Kidney tubule cell (primary cell): ENCODE data around the gene FAM234B.

Experiments used
- DNase-seq: peaks from one replicate; pipeline ENCODE4 v3.0.0-alpha.2; 2018; ENCODE audit warnings: low spot score

FAM234B gene, protein sequence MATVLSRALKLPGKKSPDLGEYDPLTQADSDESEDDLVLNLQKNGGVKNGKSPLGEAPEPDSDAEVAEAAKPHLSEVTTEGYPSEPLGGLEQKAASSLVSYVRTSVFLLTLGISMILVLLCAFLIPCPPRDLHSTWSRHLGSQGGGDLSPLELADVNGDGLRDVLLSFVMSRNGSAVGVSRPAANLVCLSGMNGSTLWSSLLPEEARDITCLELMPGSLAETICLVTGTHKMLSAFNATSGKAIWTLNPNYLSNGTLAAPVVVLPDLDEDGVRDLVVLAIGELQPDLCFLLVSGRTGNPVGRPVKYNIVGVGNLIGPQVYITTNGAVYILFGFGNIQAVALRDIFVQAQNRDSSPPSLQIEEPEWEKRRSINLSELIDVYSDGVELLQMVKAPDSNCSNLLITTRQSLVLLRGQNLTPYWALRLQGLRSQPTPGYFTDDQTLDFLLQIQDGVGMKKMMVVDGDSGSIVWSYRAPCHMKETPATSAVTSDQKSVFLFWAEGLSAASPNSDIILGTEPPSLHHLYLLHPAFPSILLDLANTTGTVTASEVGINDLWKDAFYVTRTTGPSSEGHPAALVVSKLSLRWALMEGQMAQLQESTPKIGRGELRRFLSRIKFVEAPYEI

DNA sequence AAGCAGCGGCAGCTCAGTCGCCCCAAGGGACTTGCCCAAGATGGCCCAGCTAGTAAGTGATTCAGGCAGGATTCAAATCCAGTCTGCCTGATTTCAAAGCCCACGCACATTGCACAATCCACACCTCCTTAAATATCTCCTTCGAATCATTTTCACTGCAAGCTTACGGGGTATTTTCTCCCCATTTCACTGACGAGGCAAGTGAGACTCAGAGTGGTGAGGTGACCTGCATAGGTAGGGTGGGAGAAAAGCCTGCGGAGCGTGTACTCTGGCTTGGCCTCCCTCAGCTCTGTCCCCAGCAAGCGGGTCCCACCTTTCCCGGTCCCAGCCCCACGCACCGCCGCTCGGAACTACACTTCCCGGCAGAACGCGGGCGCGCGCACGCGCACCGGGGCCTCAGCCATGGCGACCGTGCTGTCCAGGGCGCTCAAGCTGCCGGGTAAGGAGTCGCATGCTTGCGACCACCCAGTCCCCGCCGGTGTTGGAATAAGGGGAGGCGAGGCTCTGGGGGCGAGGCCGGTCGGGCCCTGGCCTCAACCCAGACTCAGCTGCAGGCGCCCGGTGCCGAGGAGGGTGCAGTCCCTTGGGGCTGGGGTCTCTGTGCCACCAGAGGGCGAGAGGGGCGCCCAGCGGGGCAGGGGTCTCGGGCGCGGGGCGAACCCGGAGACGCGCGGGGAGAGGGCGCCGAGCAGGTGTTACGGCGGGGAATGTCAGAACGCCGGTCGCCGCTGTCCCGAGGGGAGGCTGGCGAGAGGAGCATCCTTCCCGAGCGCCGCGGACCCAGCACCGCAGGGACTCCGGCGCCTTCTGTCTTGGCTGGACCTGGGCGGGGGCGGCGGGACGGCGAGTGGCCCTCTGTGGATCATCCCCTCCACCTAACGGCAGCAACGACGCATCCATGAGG lies at the start of gene FAM234B:
Gene FAM234B, plus strand, starts transcription at position 380 of the 904 bp plus-strand sequence. Its CDS starts 23 bp downstream, at position 403.
- DNase-seq, result peak; percentile 64

DNA sequence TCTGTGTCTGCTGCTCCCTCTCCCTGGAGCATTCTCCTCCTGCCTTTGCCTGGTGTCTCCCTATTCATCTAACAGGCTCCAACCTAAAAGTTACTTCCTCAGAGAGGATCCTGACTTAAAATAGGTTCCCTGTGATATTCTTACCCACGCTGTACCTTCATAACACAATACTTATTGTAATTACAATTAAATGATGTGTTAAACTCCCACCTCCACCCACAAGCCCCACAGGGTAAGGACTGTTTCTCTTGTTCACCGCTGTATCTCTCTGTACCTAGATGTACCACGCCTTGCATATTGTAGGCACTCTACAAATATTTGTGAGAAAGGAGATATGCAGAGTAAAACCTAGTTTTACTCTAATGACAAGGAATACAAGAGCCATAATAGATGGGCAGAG lies 49.1 kb upstream of the FAM234B start:
- DNase-seq, result no peak

DNA sequence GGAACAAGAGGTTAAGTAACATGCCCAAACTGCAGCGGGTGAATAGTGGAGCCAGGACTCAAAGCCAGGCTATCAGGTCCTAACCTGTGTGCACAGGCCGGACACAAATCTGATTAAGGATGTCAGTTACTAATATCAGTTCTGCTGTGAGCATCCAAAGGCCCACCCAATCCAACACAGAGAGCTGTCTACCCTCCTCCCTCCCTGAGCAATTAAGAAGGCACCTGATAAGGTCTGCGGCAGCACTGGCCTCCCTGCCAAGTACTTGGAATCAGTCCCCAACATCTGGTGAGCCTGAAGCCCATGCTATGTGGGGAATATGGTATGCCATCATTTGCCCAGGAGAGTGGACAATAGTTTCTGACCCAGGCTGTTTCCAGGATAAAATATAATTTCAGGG lies 48.0 kb upstream of the FAM234B start:
- no peak for DNase-seq

DNA sequence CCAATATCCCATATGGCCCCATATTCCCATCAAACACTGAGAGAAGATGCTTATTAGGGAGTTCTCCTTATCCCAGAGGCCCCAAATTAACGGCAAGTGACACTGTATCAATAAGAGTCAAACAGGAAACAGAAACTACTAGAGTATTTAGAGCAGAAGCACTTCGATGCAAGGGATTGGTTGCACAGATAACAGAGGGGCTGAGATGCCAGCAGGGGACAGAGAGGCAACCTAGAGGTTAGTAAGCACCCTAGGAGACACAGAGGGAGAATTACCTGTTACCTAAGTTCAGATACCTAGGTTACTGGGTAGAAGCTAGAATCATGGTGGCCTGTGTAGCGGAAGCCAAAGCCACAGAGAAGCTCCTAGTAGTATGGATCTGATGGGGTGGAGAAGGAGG lies 47.0 kb upstream of the FAM234B start:
- no peak for DNase-seq

DNA sequence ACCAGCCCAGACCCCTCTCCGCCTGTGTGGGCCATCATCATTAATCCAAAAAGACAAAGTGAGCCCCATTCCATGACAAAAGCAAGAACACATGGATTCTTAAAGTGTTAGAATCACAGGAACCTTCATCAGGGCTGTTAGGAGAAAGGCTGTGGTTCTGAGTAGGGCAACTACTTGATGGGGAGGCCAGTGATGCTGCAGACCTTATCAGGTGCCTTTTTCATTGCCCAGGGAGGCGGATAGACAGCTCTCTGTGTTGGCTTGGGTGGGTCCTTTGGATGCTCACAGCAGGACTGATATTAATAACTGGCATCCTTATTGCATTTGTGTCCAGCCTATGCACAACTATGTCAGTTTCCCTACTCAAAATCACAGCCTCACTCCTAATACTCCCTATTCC lies 46.4 kb upstream of the FAM234B start:
- no peak for DNase-seq

DNA sequence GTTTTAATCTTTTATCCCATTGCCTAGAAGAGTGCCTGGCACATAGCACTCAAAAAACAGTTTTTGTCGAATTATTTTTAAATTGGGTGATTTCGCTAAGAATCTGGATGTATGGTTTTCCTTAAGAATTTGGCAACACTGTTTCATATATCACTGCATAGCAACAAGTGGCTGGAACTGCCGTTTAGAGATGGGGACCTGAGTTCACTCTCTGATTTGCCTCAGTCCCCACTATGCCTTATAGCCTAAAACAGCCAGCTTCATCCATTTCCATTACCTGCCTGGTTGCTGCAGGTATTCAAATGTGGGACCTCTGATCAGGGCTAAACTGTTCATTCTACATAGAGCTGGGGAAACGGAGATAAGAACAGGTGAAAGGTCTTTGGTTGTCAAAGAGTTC lies 45.9 kb upstream of the FAM234B start:
- DNase-seq, result no peak

DNA sequence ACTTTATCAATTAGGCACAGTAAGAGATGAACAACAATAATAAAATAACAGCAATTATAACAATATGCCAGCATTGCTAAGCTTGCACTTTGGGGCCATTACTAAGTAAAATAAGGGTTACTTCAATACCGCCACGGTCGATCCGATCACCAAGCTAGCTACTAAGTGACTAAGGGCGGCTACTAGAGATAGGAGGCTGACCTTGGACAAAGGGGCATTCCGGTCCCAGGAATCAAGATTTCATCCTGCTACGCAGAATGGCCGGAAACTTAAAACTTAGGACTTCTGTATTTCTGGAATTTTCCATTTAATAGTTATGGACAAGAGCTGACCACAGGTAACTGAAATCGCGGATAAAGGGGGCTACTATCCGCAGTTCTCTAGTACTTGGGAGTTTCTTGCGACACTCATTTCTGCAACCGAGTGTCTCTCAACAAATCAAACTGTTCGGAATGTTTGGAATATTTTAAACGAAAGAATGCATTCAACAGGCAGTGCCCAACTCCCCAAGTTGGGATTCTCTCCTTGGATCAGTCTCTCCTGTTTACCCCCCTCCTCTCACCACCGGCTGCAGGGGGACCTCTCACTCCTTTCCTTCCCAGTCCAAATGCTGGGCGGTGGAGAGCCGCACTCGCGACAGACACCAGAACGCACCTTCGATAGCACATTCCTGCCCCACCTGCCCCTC lies 44.8 kb upstream of the FAM234B start:
- peak; percentile 43 for DNase-seq

DNA sequence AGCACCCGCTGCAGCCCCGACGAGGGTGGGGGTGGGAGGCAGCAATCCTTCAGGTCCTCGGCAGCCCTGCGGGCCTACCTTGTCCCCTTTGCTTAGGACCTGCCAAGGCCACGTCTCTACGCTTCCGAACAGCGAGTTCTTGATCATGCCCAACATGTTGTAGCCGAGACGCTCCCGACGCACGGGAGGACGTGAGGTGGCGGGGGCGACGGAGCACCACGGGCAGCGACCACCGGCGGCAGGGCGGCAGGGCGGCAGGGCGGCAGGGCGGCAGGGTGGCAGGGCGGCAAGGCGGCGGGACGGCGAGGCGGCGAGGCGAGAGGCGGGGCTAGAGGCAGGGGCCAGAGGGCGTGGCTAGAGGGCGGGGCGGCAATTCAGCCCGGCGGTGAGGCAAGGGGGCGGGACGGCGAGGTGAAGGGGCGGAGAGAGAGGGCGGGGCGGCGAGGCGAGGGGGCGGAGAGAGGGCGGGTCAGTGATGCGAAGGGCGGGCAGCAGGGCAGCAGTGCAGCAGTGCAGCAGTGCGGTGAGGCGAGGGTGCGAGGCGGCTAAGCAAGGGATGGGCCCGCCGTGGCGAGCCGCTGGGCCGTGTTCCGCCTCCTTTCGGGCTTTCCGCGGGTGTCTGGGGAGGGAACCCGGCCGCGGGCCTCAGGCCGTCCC lies 44.1 kb upstream of the FAM234B start, which contains the start of gene HEBP1:
Gene HEBP1, minus strand, starts transcription at position 307 of the 657 bp plus-strand sequence. Its CDS starts 151 bp downstream, at position 156.
- DNase-seq, result peak; percentile 90

DNA sequence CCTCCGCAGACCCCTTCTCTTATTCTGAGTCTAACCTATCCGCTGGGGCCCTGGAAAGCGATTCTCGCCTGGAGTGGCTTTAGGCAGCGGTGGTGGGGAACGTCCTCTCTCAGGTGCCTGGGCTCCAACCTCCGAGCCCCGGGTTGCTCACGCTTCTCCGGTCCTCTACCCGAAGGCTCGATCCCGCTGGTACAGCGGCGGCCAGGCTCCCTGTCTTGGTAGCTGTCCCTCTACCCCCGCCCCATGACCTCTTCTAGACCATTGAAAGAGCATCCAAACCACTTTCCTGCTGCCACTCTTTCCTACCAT lies 43.6 kb upstream of the FAM234B start:
- no peak for DNase-seq

DNA sequence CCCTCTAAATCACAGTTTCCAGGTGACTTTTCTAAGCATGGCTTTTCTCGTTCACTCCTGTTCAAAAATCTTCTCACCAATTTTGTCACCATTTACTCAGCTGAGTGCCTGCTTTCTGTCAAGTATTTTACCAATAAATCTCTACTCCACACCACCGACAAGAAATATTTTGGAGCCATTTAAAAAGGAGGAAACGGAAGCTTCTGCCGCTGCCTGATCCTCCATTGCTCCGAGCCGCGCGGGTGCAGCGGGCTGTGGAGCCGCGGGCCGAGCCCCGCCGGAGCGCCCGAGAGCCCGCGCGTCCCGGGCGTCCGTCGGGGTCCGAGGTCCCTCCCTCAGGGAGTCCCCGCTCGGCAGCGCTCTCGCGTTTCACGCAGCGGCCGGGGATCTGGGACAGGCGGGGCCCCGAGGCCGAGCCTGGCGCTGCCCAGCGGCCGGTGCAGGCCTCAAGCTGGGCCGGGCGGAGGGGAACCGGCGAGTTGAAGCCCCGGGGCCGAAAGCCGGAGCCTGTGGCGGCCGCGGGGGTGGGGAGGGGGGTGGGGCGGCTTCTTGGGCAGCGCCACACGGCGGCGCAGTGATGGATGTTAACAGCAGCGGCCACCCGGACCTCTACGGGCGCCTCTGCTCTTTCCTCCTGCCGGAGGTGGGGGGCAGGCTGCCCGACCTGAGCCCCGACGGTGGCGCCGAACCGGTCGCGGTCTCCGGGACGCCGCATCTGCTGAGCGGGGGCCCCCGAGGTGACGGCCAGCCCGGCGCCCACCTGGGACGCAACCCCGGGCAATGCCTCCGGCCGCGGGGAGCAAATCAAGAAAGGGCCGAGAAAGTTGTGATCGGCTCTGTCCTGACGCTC lies 43.0 kb upstream of the FAM234B start:
- peak; percentile 62 for DNase-seq

DNA sequence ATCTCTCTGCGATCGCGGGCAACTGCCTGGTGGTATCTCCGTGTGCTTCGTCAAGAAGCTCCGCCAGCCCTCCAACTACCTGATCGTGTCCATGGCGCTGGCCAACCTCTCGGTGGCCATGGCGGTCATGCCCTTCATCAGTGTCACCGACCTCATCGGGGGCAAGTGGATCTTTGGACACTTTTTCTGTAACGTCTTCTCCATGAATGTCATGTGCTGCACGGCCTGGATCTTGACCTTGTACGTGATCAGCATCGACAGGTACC lies 42.5 kb upstream of the FAM234B start:
- DNase-seq, result no peak

DNA sequence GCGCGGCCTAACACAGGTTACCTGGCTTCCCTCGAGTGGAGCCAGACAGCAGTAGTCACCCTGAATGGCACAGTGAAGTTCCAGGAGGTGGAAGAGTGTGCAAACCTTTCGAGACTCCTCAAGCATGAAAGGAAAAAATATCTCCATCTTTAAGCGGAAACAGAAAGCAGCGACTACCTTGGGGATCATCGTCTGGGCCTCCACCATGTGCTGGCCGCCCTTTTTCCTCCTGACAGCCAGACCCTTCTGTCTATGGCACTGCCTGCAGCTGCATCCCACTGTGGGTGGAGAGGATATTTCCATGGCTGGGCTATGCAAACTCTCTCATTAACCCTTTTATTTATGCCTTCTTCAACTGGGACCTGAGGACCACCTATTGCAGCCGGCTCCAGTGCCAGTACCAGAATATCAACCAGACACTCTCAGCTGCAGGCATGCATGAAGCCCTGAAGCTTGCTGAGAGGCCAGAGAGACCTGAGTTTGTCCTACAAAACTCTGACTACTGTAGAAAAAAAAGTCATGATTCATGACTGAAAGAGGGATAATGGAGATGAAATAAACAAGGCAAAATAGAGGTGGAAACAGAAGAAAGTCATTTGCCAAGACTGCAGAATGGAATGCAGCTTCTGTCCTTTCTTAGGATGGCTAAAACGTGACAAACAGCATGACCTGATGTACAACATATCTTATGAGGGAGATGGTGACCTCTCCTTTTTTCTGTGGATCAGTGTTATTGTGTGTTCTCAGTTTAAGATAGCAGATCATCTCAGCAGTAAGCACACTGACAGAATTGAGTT lies 41.7 kb upstream of the FAM234B start:
- DNase-seq, result peak; percentile 3

DNA sequence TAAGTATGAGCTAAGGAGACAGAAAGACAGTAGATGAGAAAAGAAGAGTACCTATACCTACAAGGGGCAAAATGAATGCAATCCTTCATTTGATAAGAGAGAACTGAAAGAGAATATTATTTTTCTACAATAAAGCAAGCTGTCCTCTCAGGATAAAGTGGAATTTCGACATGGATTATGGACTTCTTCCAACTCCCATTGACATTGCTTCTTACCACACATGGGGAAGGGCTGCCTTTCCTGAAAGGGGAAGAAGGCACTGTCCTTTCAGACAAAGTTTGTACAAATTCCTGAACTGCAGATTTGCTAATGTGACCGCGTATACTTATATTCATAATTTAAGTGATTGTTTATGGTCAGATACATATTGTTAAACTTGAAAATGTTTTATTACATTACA lies 39.8 kb upstream of the FAM234B start:
- DNase-seq, result no peak

DNA sequence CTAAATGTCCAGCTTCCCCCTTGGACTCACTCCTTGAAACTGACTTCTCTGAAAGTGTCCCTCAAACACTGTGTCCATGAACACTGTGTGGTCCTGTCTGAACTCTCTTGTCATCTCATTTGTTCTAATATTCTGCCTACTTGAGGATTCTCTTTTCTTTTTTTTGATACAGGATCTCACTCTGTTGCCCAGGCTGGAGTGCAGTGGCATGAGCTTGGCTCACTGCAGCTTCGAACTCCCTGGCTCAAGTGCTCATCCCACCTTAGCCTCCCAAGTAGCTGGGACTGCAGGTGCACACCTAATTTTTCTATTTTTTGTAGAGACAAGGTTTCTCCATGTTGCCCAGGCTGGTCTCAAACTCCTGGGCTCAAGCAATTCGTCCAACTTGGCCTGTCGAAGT lies 39.2 kb upstream of the FAM234B start:
- no peak for DNase-seq

DNA sequence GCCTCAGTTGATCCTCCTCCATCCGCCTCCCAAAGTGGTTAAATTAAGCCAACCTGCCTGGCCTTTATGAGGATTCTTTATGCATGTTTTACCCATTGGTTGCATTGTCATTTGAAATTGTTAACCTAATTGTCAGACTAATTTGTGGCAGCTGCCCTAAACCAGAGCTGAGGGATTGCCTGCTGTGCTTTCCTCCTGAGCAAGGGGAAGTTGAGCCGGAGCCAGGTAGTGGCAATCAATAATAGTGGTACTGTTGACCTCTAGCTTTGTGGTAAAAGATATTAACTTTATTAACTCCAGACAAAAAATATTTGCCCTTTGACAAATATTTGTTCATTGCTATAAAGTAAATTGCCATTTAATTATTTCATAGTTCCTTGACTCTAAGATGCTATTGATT lies 38.5 kb upstream of the FAM234B start:
- no peak for DNase-seq

DNA sequence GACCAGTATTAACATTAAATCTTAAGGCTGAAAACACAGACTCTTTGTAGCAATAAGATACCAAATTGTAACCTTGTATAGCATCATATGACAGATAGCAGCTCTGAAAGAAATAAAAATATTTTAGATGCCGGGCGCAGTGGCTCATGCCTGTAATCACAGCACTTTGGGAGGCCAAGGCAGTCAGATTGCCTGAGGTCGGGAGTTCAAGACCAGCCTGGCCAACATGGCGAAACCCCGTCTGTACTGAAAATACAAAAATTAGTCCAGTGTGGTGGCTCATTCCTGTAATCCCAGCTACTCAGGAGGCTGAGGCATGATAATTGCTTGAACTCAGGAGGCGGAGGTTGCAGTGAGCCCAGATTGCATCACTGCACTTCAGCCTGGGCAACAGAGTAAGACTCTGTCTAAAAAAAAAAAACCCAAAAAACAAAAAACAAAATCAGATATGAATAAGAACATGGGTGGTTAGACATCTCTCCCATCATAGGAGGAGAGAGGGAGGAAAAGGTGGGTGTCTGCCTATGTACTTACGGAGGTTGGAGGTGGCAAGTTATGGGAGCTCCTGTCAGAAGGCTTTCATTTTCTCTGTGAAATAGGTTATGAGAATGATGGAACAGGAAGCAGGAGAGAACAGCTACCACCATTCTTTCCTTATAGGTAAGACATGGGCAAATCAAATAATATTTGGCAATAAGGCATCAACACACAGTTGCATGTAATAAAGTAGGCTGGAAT lies 36.5 kb upstream of the FAM234B start:
- no peak for DNase-seq

DNA sequence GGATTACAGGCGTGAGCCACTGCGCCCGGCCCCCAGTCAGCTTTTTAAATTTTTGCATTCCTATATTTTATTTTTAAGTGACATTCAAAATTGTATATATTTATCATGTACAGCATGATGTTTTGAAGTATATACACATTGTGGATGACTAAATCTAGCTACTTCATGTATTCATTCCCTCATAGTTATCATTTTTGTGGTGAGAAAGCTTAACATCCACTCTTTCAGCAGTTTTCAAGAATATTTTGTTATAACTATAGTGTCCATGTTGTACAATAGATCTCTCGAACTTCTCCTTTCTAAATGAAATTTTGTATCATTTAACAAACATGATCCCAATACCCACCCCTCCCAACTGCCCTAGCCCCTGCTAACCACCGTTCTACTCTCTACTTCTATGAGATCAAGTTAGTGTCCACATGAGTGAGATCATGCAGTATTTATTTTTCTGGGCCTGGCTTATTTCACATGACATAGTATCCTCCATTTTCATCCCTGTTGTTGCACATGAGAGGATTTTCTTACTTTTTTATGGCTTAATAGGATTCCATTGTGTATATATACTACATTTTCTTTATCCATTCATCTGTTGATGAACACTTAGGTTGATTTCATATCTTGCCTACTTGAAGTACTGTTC lies 35.3 kb upstream of the FAM234B start:
- no peak for DNase-seq

DNA sequence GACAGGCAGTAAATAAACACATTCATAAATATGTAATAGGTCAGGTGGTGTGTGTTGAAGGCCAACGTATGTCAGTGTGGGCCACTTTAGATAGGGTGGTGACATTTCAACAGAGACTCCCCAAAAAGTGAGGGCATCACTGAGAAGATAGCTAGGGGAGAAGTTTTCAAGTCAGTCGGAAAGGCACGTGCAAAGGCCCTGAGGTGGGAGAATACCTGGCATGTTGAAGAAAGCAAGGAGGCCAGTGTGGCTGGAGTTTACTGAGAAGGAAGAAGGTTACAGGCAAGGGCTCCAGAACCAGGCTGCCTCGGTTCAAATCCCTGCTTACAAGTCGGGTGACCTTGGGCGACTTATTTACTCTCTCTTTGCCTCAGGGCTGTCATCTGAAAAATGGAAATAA lies 33.1 kb upstream of the FAM234B start:
- no peak for DNase-seq

DNA sequence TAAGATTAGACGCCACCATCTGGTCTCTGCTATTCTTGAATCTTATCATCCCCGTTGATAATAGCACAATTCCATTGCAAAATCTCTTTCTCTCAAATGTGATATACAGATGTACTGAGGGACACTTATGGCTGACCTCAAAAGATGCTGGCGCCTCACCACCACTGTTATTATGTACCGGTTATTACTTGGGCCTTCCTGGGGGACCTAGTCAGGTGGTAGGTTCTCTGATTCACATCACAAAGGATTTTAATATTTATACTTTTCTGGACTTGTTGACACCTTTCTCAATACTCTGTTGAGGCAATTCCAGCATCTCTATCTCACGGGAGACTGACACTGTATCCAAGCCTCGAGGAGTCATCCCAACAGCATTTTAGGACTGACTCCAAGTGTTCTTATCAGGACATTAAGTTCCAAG lies 21.3 kb upstream of the FAM234B start:
- DNase-seq, result no peak
